DOHH2 (cell line): ENCODE results near the gene RBKS.

Experiments used
- H3F3A ChIP-seq: fragments of 200-600 bp; sonication (generic), shearing (Covaris generic); 2 replicates; pipeline ENCODE4 v1.6.0; 2016; ENCODE audit warnings: antibody characterized with exemption, mild to moderate bottlenecking; ENCODE audit not compliant: control insufficient read depth, insufficient read depth
- H3K27ac ChIP-seq: fragments of 200-600 bp; sonication (generic); 2 replicates; pipeline ENCODE4 v1.5.1; 2014; ENCODE audit warnings: low read depth, mild to moderate bottlenecking, low read length, moderate library complexity
- H3K27me3 ChIP-seq: fragments of 200-600 bp; sonication (generic); 2 replicates; pipeline ENCODE4 v1.6.1; 2014; ENCODE audit warnings: mild to moderate bottlenecking, low read length, mixed read lengths; ENCODE audit not compliant: control insufficient read depth
- H3K36me3 ChIP-seq: fragments of 200-600 bp; sonication (generic); 2 replicates; pipeline ENCODE4 v1.6.1; 2014; ENCODE audit warnings: mild to moderate bottlenecking, low read length, moderate library complexity, mixed read lengths; ENCODE audit not compliant: control insufficient read depth
- H3K4me1 ChIP-seq: fragments of 200-600 bp; sonication (generic); 2 replicates; pipeline ENCODE4 v1.6.1; 2014; ENCODE audit warnings: mild to moderate bottlenecking, low read length, mixed read lengths; ENCODE audit not compliant: control insufficient read depth
- H3K4me2 ChIP-seq: fragments of 200-600 bp; sonication (generic); 2 replicates; pipeline ENCODE4 v1.6.0; 2014; ENCODE audit warnings: mild to moderate bottlenecking, low read length, moderate library complexity
- H3K4me3 ChIP-seq: fragments of 200-600 bp; sonication (generic); 2 replicates; pipeline ENCODE4 v1.5.1; 2014; ENCODE audit warnings: mild to moderate bottlenecking, low read length, mixed read lengths
- H3K79me2 ChIP-seq: fragments of 200-600 bp; sonication (generic); 2 replicates; pipeline ENCODE4 v1.6.1; 2014; ENCODE audit warnings: mild to moderate bottlenecking, low read length, mixed read lengths; ENCODE audit not compliant: control insufficient read depth
- H3K9me2 ChIP-seq: fragments of 200-600 bp; sonication (generic); replicated peaks from 2 replicates; pipeline ENCODE4 v1.6.1; 2014; ENCODE audit warnings: mild to moderate bottlenecking, low read length, mixed read lengths; ENCODE audit not compliant: control insufficient read depth
- H3K9me3 ChIP-seq: fragments of 200-600 bp; sonication (generic); 2 replicates; pipeline ENCODE4 v1.6.1; 2014; ENCODE audit warnings: antibody characterized with exemption, low read length, mixed read lengths; ENCODE audit not compliant: control insufficient read depth, insufficient read depth
- H4K20me1 ChIP-seq: fragments of 200-600 bp; sonication (generic); 2 replicates; pipeline ENCODE4 v1.6.0; 2014; ENCODE audit warnings: low read depth, mild to moderate bottlenecking, antibody characterized with exemption, low read length, moderate library complexity; ENCODE audit not compliant: control insufficient read depth, insufficient read depth
- EZH2phosphoT487 ChIP-seq: fragments of 200-600 bp; sonication (generic); IDR thresholded peaks from 2 replicates; pipeline ENCODE4 v1.6.1; 2017; ENCODE audit warnings: borderline replicate concordance, mild to moderate bottlenecking, antibody characterized with exemption, low read length, moderate library complexity, mixed read lengths
- TF ChIP-seq, protein P1 (sequence below): fragments of 200-600 bp; sonication (generic); IDR thresholded peaks from one replicate; pipeline ENCODE4 v1.5.1; 2014; ENCODE audit warnings: antibody characterized with exemption, mild to moderate bottlenecking, low read depth, low read length; ENCODE audit not compliant: poor library complexity, severe bottlenecking

RBKS gene

DNA sequence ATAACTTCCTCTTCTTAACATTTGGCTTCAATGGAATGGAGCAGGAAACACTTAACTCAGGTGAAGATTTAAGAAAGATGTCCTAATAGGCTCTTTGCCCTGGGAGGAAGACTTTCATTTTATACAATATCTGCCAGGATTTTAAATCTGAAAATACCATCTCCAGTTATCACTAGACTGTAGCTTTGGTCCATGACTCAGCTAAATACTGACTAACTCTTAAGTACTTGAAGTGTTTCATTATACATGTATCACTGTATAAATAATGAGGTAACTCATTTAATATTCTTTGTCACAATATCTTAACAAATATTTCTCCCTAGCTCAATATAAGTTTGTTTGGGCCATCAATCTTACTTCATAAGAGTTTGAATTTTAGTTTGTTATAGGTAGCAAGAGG is 34.7 kb downstream of the RBKS start:
- Histone ChIP-seq H3K4me3 (no peak overlapping the region), H3F3A (no peaks in the 10 kb centered on the region), H3K4me2 (no peak overlapping the region), H3K27ac (no peak overlapping the region), H4K20me1 (no peaks in the 10 kb centered on the region), H3K79me2 (no peaks in the 10 kb centered on the region), H3K27me3 (peaks cover 6% of the 10 kb centered on the region), H3K9me3 (no peaks in the 10 kb centered on the region), H3K36me3 (no peaks in the 10 kb centered on the region), H3K9me2 (no peaks in the 10 kb centered on the region), H3K4me1 (no peaks in the 10 kb centered on the region)
- TF ChIP-seq EZH2phosphoT487 = no peak
- TF ChIP-seq, protein P1, sequence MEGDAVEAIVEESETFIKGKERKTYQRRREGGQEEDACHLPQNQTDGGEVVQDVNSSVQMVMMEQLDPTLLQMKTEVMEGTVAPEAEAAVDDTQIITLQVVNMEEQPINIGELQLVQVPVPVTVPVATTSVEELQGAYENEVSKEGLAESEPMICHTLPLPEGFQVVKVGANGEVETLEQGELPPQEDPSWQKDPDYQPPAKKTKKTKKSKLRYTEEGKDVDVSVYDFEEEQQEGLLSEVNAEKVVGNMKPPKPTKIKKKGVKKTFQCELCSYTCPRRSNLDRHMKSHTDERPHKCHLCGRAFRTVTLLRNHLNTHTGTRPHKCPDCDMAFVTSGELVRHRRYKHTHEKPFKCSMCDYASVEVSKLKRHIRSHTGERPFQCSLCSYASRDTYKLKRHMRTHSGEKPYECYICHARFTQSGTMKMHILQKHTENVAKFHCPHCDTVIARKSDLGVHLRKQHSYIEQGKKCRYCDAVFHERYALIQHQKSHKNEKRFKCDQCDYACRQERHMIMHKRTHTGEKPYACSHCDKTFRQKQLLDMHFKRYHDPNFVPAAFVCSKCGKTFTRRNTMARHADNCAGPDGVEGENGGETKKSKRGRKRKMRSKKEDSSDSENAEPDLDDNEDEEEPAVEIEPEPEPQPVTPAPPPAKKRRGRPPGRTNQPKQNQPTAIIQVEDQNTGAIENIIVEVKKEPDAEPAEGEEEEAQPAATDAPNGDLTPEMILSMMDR = no peak

DNA sequence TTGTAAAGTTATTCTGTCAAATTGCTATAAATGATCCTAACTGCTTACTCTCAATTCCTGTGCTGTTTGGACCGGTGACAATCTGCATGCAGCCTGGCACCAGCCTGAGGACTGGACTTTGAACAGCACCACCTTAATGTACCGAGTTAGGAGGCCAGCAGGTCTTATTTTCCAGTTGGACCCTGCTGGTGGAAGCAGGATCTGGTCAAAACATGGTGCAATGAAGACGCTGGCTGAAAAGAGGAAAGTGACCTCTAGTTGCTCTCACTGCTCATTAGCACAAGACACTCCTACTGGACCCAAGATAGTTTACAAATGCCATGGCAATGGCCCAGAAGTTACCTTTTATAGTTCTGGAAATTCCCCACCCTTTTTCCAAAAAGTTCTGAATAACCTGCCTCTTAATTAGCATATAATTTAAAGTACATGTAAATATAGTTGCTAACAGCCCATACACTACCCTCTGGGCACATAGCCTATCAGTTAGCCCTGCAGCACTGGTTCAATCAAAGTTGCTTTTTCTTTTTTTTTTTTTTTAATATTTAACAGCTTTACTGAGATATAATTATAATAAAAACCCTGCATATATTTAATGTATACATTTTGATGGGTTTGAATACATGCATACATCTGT is 35.8 kb downstream of the RBKS start:
- H3K27ac ChIP-seq = no peak overlapping the region
- no peaks in the 10 kb centered on the region for H3K79me2 ChIP-seq
- no peak for TF ChIP-seq EZH2phosphoT487
- TF ChIP-seq, protein P1 = no peak
- H3K4me3 ChIP-seq = no peak overlapping the region
- H4K20me1 ChIP-seq = no peaks in the 10 kb centered on the region
- H3K4me2 ChIP-seq = no peak overlapping the region
- no peaks in the 10 kb centered on the region for H3K9me3 ChIP-seq
- no peaks in the 10 kb centered on the region for H3K4me1 ChIP-seq
- H3K36me3 ChIP-seq = no peaks in the 10 kb centered on the region
- H3K27me3 ChIP-seq = peaks cover 3% of the 10 kb centered on the region; the same call in 1 of the 2 replicates
- no peaks in the 10 kb centered on the region for H3F3A ChIP-seq
- no peaks in the 10 kb centered on the region for H3K9me2 ChIP-seq

DNA sequence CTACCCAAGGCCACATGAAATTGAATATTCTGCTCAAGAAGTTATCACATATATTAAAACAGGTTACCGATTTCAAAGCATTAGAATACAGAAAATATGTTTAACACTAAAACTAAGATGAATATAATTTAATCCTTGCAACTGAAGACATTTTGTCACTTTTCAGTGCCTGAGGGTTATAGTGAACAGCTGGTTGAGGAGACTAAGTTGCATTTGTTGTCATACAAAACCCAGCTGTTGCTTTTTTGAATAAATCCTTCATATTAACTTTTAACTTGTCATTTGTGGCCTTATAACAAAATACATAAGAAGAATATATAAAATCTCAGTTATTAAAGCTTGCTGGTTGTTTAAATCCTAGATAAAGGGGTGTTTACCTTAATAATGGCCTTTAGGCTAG is 37.5 kb downstream of the RBKS start:
- H3K9me2 ChIP-seq = no peaks in the 10 kb centered on the region
- H3K4me1 ChIP-seq = no peaks in the 10 kb centered on the region
- H3K9me3 ChIP-seq = no peaks in the 10 kb centered on the region
- H3F3A ChIP-seq = no peaks in the 10 kb centered on the region
- no peak overlapping the region for H3K4me2 ChIP-seq
- H3K27me3 ChIP-seq = peaks cover 3% of the 10 kb centered on the region; the same call in 1 of the 2 replicates
- no peaks in the 10 kb centered on the region for H3K79me2 ChIP-seq
- TF ChIP-seq, protein P1 = no peak
- TF ChIP-seq EZH2phosphoT487 = no peak
- no peaks in the 10 kb centered on the region for H3K36me3 ChIP-seq
- H3K27ac ChIP-seq = no peak overlapping the region
- H4K20me1 ChIP-seq = no peaks in the 10 kb centered on the region
- no peak overlapping the region for H3K4me3 ChIP-seq
